ENCODE data around the gene LGALS3BP. TPM values are rescaled to one million over a fixed set of nuclear protein-coding genes. Genes with fewer than 3 reads are reported as not detected.
A peak's percentile ranks its signal among the peaks of the same experiment; 100 is the strongest.

Gene LGALS3BP
- total RNA-seq, 4 donors from 2014 or later = 193 to 443 (median 390) TPM

DNA sequence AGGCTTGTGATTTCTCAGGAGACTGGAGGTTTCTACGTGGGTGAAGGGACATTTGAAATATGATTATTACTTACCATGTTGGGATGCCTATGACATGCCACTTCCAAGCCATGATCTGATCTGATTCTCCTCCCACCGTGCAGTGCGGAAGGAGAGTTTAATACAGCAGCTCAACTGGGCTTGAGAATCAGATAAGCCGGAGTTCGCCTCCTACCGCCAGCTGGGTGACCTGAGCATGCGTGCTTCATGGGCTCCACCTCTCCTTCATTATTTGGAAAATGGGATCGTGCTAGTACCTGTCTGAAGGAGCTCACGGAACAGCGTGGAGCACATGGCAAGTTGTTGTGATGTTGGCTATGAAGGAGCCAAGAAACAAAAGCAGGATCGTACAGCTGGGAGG is 42.2 kb downstream of the LGALS3BP start:
- intact Hi-C loops (cut with DNase I) = no loop called here
- no peak overlapping the region for H3K27ac ChIP-seq
- H3K27me3 ChIP-seq = no peaks in the 10 kb centered on the region
- TF ChIP-seq, protein P1, sequence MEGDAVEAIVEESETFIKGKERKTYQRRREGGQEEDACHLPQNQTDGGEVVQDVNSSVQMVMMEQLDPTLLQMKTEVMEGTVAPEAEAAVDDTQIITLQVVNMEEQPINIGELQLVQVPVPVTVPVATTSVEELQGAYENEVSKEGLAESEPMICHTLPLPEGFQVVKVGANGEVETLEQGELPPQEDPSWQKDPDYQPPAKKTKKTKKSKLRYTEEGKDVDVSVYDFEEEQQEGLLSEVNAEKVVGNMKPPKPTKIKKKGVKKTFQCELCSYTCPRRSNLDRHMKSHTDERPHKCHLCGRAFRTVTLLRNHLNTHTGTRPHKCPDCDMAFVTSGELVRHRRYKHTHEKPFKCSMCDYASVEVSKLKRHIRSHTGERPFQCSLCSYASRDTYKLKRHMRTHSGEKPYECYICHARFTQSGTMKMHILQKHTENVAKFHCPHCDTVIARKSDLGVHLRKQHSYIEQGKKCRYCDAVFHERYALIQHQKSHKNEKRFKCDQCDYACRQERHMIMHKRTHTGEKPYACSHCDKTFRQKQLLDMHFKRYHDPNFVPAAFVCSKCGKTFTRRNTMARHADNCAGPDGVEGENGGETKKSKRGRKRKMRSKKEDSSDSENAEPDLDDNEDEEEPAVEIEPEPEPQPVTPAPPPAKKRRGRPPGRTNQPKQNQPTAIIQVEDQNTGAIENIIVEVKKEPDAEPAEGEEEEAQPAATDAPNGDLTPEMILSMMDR (IDR thresholded peaks at IDR 0.05) = no peak
- no peak for TF ChIP-seq POLR2A (IDR thresholded peaks at IDR 0.05)
- no peaks in the 10 kb centered on the region for H3K36me3 ChIP-seq
- H3K9me3 ChIP-seq = no peaks in the 10 kb centered on the region
- H3K4me1 ChIP-seq = peaks cover 14 to 32% of the 10 kb centered on the region in 2 donors
- 79 to 87% methylated on average over 11 of the region's 11 CpGs for WGBS, 2 donors
- no peak for DNase-seq
- no peak overlapping the region for H3K4me3 ChIP-seq (replicated peaks in 1 of 3)

DNA sequence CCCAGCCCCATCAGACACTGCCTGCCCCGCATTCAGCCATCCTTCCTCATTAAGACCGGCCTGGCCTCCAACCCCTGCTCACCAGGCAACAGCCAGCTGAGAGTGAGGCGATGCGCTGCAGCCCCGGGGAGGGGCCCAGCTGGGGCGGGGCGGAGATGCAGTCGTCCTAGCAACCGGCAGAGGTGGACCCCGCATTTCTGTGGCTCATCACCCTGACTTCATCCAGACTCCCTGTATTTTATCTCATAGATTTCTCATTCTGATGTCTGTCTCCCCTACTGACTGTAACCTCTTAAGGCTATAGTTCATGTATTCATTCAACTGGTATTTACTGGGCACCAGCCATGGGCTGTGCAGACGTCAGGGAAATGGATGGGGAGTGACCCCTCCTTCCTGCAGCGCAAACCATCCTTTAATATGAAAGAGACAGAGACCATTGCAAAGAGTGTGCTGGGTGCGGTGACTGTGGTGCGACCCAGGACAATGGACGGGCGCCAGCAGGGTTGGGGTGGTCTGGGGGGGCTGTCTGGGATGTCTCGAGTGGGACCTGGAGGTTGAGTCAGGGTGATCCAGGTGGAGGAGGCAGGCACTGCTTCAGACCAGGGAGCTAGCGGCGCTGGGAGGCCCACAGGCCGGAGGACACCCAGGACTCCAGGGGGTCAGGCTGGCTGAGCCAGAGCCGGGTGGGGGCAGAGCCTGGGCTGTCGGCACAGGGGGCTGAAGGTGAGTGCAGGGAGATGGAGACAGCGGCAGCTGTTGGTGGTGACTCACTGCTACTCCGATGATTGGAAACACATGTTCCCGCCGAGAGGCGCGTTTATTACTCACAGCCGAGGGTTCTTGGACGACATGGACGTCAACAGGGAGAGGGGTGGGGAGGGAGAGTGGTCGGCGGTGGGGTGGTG is 44.1 kb downstream of the LGALS3BP start:
- Histone ChIP-seq H3K27me3 (no peaks in the 10 kb centered on the region), H3K27ac (peak overlapping the region in 2 of 3 donors; percentile 86 to 94), H3K9me3 (no peaks in the 10 kb centered on the region), H3K4me1 (peaks cover 14 to 32% of the 10 kb centered on the region in 2 donors), H3K4me3 (replicated peaks in 1 of 3) (no peak overlapping the region), H3K36me3 (no peaks in the 10 kb centered on the region)
- intact Hi-C loops (cut with DNase I) = no loop called here
- DNase-seq = no peak
- WGBS, 2 donors = 76 to 81% methylated on average over 30 of the region's 33 CpGs
- TF ChIP-seq, protein P1 (IDR thresholded peaks at IDR 0.05) = no peak

DNA sequence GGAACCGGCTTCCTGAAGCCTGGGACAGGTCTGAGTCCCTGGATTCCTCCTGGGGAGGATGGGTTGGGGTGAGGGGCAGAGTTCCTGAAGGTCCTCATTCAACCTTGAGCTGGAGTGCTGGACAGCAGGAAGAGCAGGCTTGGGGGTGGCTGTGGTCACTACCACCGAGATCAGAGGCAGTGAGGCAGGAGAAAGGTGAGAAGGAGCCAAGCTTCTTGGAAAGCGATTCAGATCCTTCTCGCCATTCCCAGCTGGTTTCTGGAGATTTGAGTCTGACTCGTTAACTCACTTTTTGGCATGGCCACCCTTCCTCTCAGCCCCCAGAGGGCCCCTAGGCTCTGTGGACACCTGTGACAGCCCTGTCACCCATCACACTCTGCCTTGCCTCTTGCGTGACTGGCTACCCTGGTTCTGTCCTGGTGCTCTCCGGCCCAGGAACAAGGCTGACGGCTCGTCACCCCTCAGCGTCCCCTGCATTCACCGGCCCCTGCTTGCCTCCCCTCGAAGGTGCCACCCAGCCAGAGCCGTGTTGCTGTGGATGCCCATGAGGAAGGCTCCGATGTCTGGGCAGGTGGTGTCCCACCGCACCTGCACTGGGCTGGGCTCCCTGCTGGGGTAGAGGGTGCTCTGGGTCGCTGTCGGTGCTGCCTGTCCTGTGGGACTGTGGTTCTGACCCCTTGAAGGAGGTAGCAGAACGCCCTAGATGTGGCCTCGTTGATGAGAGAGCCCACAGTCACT is 44.9 kb downstream of the LGALS3BP start:
- TF ChIP-seq, protein P1 (IDR thresholded peaks at IDR 0.05) = no peak
- TF ChIP-seq POLR2A (IDR thresholded peaks at IDR 0.05) = no peak
- DNase-seq = peak in 1 of 2 donors; percentile 16

DNA sequence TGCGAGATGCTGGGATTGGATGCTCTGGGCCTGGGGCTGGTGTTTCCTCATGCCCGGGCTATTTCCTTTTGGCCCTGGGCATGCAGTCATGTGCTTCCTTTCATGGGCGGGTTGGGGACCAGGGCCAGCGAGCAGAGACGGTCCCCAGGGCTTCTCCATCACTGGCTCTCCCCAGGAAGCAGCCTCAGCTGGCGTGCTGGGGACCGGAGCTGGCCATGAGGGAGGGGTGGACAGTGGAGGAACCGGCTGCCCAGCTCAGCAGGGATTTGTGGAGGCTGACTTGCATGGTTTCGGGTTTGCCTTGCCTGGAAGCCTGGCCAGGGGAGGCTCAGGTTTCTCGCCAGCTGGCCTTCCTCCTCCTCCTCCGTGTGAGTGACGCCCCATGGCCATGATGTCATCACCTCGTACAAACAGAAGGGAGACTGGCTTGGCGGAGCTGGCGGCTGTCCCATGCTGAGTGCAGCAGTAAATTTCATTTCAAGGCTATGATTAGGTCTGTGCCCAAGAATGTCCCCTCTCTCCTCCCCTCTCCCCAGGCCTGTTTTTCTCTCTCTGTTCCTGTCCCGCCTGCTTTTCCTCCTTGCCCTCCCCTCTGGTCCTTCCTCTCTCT is 45.7 kb downstream of the LGALS3BP start:
- peaks cover 14 to 29% of the 10 kb centered on the region in 2 donors for H3K4me1 ChIP-seq
- TF ChIP-seq POLR2A (IDR thresholded peaks at IDR 0.05) = peak in 1 of 2 donors; percentile 19
- TF ChIP-seq, protein P1 (IDR thresholded peaks at IDR 0.05) = no peak
- DNase-seq = peak; percentile 94
- H3K36me3 ChIP-seq = no peaks in the 10 kb centered on the region
- H3K9me3 ChIP-seq = no peaks in the 10 kb centered on the region
- H3K27ac ChIP-seq = peak overlapping the region; percentile 77 to 94 (median 86)
- 10 to 11% methylated on average over 8 to 13 of the region's 16 CpGs for WGBS, 2 donors
- no peak overlapping the region for H3K4me3 ChIP-seq (replicated peaks in 1 of 3)
- intact Hi-C loops (cut with DNase I) = no loop called here
- H3K27me3 ChIP-seq = no peaks in the 10 kb centered on the region

More for the DNA sequence above, 44.9 kb downstream of the LGALS3BP start:
- intact Hi-C loops (cut with DNase I) = no loop called here
- peaks cover 14 to 31% of the 10 kb centered on the region in 2 donors for H3K4me1 ChIP-seq
- H3K4me3 ChIP-seq (replicated peaks in 1 of 3) = no peak overlapping the region
- no peaks in the 10 kb centered on the region for H3K36me3 ChIP-seq
- 66 to 75% methylated on average over 12 of the region's 19 CpGs for WGBS, 2 donors
- H3K27me3 ChIP-seq = no peaks in the 10 kb centered on the region
- H3K9me3 ChIP-seq = no peaks in the 10 kb centered on the region
- peak overlapping the region; percentile 77 to 94 (median 86) for H3K27ac ChIP-seq
